Chondrocyte (in vitro differentiated cells): ENCODE results near the gene ANTKMT. TPM values are rescaled to one million over a fixed set of nuclear protein-coding genes. Genes with fewer than 3 reads are reported as not detected.
A peak's percentile ranks its signal among the peaks of the same experiment; 100 is the strongest.

Experiments
- DNase-seq: peaks from one replicate; pipeline ENCODE4 v3.0.0; 2021; ENCODE audit warnings: mixed read lengths, low spot score
- H3K27ac Mint-ChIP-seq: one replicate; pipeline ENCODE4 v1.8.0; 2021; ENCODE audit warnings: mild to moderate bottlenecking, moderate library complexity, mixed read lengths; ENCODE audit not compliant: unreplicated experiment
- H3K27me3 Mint-ChIP-seq: 2 replicates; pipeline ENCODE4 v1.8.0; 2021; ENCODE audit warnings: low read depth, mixed read lengths
- H3K36me3 Mint-ChIP-seq: 2 replicates; pipeline ENCODE4 v1.8.0; 2021; ENCODE audit warnings: low read depth, mixed read lengths
- H3K4me1 Mint-ChIP-seq: 2 replicates; pipeline ENCODE4 v1.8.0; 2021; ENCODE audit warnings: low read depth, mild to moderate bottlenecking, mixed read lengths
- H3K4me3 Mint-ChIP-seq: one replicate; pipeline ENCODE4 v1.8.0; 2021; ENCODE audit warnings: mild to moderate bottlenecking, moderate library complexity, mixed read lengths; ENCODE audit not compliant: unreplicated experiment
- H3K9me3 Mint-ChIP-seq: 2 replicates; pipeline ENCODE4 v1.8.0; 2021; ENCODE audit warnings: low read depth, mixed read lengths
- total RNA-seq: library from RNA; stranded (reverse); gene quantifications from 3 replicates; pipeline ENCODE4 v1.2.1, GENCODE V29; 2021
- TF ChIP-seq, protein P1 (sequence below): fragments of 200-600 bp; sonication (generic); IDR thresholded peaks from 2 replicates; pipeline ENCODE4 v1.5.0; 2021; ENCODE audit warnings: antibody characterized with exemption, mild to moderate bottlenecking, moderate library complexity

Gene ANTKMT
- total RNA-seq, 1 donor from 2014 or later, result 38.2 TPM

DNA sequence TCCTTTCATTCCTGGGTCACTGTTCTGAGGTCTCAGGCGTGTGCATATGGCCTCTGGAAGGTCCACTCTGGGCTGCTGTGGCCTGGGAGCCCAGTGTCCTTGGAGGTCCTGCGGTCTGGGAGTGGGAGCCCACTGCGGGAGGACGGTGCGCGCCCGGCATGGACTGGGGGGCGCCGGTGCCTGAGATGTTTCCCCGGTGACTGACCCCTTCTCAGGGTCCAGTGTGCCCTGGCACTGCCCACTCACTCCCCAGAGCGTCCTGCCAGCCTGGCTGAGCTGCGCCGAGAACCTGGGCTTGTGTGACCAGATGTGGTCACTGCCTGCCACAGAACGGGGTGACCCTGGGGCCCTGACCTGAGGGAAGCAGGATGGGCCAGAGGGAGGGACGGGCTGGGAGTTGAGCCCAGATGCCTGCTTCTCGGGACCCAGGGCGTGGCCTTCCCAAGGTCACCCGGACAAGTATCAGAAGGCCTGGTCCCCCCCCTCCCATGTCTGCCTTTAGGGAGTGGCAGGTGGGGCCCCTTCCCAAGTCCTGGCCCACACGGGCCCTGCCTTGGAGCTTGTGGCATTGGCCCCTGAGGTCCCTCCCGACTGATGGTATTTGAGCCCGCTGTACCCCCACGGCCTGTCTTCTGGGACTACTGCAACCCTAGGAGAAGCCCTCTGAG, 46.6 kb upstream of the ANTKMT start:
- TF ChIP-seq, protein P1, sequence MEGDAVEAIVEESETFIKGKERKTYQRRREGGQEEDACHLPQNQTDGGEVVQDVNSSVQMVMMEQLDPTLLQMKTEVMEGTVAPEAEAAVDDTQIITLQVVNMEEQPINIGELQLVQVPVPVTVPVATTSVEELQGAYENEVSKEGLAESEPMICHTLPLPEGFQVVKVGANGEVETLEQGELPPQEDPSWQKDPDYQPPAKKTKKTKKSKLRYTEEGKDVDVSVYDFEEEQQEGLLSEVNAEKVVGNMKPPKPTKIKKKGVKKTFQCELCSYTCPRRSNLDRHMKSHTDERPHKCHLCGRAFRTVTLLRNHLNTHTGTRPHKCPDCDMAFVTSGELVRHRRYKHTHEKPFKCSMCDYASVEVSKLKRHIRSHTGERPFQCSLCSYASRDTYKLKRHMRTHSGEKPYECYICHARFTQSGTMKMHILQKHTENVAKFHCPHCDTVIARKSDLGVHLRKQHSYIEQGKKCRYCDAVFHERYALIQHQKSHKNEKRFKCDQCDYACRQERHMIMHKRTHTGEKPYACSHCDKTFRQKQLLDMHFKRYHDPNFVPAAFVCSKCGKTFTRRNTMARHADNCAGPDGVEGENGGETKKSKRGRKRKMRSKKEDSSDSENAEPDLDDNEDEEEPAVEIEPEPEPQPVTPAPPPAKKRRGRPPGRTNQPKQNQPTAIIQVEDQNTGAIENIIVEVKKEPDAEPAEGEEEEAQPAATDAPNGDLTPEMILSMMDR, result no peak
- no peaks in the 10 kb centered on the region for H3K9me3 Mint-ChIP-seq
- H3K27ac Mint-ChIP-seq, result peak overlapping the region; percentile 57
- DNase-seq, result no peak
- no peak overlapping the region for H3K4me3 Mint-ChIP-seq
- H3K4me1 Mint-ChIP-seq, result peaks cover 12% of the 10 kb centered on the region
- H3K36me3 Mint-ChIP-seq, result peaks cover 2% of the 10 kb centered on the region
- H3K27me3 Mint-ChIP-seq, result no peaks in the 10 kb centered on the region

DNA sequence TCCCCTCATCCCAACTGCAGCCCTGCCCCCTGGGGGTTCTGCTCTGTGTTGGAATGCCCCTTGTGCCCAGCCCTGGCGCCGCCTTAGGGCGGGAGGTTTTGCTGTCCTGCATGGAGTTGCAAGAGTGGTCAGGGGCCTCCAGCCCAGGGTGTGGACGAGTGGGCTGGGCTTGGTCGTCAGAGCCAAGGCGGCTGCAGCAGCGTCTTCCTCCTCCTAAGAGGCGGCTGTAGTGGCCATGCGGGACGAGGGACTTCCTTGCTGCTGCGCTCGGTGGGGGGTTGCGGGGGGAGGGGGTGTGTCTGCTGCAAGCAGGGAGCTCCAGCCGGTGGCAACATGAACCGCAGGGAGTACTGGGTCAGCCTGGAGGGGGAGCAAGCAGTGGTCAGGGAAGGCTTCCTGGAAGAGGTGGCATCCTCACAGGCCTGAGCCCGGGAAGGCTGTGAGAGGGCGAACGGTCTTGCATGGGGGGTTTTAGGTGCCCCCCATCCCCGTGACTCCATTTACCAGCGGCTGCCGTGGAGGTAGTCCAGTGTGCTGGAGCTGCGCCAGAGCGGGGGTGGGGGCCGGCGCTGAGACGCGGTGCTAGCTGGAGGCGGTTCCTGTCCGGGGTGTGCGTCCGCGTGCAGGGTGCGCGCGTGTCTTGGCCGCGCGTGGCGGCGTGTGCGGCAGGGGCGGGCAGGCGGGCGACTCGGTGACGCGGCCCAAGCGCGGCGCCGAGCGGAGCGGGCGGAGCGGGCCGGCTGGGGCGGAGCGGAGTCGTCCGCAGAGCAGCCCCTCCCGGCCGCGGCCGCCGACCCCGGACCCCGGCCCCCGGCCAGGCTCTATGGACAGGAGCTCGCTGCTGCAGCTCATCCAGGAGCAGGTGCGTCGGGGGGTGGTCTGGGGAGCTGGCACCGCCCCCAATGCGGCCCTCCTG, 45.7 kb upstream of the ANTKMT start, which contains the start of gene RHBDL1:
Gene RHBDL1, plus strand, starts transcription at position 704 of the 916 bp plus-strand sequence. Its CDS starts 120 bp downstream, at position 824.
- peak within 1 kb of the TSS; percentile 57 for H3K4me3 Mint-ChIP-seq
- no peaks in the 10 kb centered on the region for H3K27me3 Mint-ChIP-seq
- no peak within 1 kb of the TSS for H3K27ac Mint-ChIP-seq
- peaks cover 2% of the 10 kb centered on the region for H3K36me3 Mint-ChIP-seq
- H3K4me1 Mint-ChIP-seq, result peaks cover 14% of the 10 kb centered on the region
- no peak for DNase-seq
- TF ChIP-seq, protein P1, result no peak
- no peaks in the 10 kb centered on the region for H3K9me3 Mint-ChIP-seq

DNA sequence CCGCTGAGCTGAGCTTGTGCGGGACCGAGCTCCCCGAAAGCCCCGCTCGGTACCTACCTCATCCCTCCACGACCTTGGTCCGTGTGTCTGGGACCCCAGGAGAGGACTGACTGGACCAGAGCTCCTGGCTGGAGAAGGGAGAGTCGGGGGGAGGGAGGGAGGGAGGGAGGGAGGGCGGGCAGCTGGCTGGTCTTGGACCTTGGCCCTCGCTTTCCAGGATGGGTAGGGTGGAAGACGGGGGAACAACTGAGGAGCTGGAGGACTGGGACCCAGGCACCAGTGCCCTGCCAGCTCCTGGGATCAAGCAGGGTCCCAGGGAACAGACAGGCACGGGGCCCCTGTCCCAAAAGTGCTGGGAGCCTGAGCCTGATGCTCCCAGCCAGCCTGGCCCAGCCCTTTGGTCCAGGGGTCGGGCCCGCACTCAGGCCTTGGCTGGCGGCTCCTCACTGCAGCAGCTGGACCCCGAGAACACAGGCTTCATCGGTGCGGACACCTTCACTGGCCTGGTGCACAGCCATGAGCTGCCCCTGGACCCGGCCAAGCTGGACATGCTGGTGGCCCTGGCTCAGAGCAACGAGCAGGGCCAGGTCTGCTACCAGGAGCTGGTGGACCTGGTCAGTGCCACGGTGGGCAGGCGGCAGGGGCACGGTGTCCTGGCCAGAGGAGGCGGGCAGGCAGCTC, 44.9 kb upstream of the ANTKMT start:
- Mint-ChIP-seq H3K36me3 (peaks cover 2% of the 10 kb centered on the region), H3K4me1 (peaks cover 16% of the 10 kb centered on the region), H3K27ac (no peak overlapping the region), H3K4me3 (no peak overlapping the region), H3K9me3 (no peaks in the 10 kb centered on the region), H3K27me3 (no peaks in the 10 kb centered on the region)
- DNase-seq, result no peak
- TF ChIP-seq, protein P1, result no peak

DNA sequence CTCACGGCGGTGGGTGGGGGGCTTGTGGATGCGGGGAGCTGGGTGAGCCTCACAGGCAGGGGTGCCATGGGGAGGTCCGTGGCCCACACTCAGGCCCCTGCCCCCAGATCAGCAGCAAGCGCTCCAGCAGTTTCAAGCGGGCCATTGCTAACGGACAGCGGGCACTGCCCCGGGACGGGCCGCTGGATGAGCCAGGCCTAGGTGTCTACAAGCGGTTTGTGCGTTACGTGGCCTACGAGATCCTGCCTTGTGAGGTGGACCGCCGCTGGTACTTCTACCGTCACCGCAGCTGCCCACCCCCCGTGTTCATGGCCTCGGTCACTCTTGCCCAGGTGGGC, 44.4 kb upstream of the ANTKMT start:
- no peaks in the 10 kb centered on the region for H3K9me3 Mint-ChIP-seq
- no peak overlapping the region for H3K27ac Mint-ChIP-seq
- no peak overlapping the region for H3K4me3 Mint-ChIP-seq
- H3K4me1 Mint-ChIP-seq, result peaks cover 21% of the 10 kb centered on the region
- no peaks in the 10 kb centered on the region for H3K27me3 Mint-ChIP-seq
- H3K36me3 Mint-ChIP-seq, result peaks cover 3% of the 10 kb centered on the region
- no peak for DNase-seq
- TF ChIP-seq, protein P1, result no peak

DNA sequence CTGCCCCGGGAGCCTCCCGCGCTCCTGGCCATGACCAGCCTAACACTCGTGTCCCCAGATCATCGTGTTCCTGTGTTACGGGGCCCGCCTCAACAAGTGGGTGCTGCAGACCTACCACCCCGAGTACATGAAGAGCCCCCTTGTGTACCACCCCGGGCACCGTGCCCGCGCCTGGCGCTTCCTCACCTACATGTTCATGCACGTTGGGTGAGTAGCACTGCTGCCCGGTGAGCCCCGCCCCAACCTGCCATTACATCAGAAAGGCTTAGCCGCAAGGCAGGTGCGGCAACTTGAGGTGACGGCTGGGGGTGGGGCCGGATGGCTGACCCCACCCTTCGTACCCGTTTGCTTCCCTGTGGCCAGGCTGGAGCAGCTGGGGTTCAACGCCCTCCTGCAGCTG, 44.0 kb upstream of the ANTKMT start:
- TF ChIP-seq, protein P1, result no peak
- DNase-seq, result no peak
- H3K9me3 Mint-ChIP-seq, result no peaks in the 10 kb centered on the region
- no peak overlapping the region for H3K27ac Mint-ChIP-seq
- no peak overlapping the region for H3K4me3 Mint-ChIP-seq
- H3K4me1 Mint-ChIP-seq, result peaks cover 25% of the 10 kb centered on the region
- peaks cover 6% of the 10 kb centered on the region for H3K36me3 Mint-ChIP-seq
- no peaks in the 10 kb centered on the region for H3K27me3 Mint-ChIP-seq
